Uterus (tissue), 4 donors: ENCODE measurements around the gene CXXC5. TPM values are rescaled to one million over a fixed set of nuclear protein-coding genes. Genes with fewer than 3 reads are reported as not detected.

Source experiments
- DNase-seq, 2 donors: peaks; one replicate each; pipeline ENCODE4 v3.0.0-alpha.2; 2019 to 2020
- H3K27ac ChIP-seq, 2 donors: fragments of 200-600 bp; sonication (generic); 1 replicate in 1 of 2; 2 replicates in 1 of 2; pipeline ENCODE4 v1.5.1; 2016 to 2018
- H3K27me3 ChIP-seq, 2 donors: fragments of 200-600 bp; sonication (generic); one replicate each; pipeline ENCODE4 v1.5.1; 2018 to 2019; ENCODE audit warnings: control low read depth in 1 of 2
- H3K36me3 ChIP-seq, 2 donors: fragments of 200-600 bp; sonication (generic); one replicate each; pipeline ENCODE4 v1.5.1; 2019; ENCODE audit warnings: control low read depth in 1 of 2
- H3K4me1 ChIP-seq, 2 donors: fragments of 200-600 bp; sonication (generic); one replicate each; pipeline ENCODE4 v1.5.1; 2018 to 2019; ENCODE audit warnings: control low read depth in 1 of 2
- H3K4me3 ChIP-seq, 2 donors: fragments of 200-600 bp; sonication (generic); 1 replicate in 1 of 2; 2 replicates in 1 of 2; pipeline ENCODE4 v1.5.1; 2018 to 2019; ENCODE audit warnings: mild to moderate bottlenecking in 1 of 2
- H3K9me3 ChIP-seq, 2 donors: fragments of 200-600 bp; sonication (generic); one replicate each; pipeline ENCODE4 v1.5.1; 2019; ENCODE audit warnings: control low read depth in 1 of 2
- CTCF ChIP-seq, 4 experiments: fragments of 200-600 bp in 2 of 4; fragments of 450-650 bp in 2 of 4; sonication (generic) in 2 of 4; IDR thresholded peaks; one replicate each; pipeline ENCODE4 v1.5.1; 2016 to 2019; ENCODE audit warnings: antibody characterized with exemption in 4 of 4, mild to moderate bottlenecking in 2 of 4, moderate library complexity in 1 of 4
- POLR2A ChIP-seq, 2 donors: fragments of 450-650 bp; IDR thresholded peaks; one replicate each; pipeline ENCODE4 v1.6.1; 2016; ENCODE audit warnings: antibody characterized with exemption in 2 of 2, mild to moderate bottlenecking in 1 of 2, moderate library complexity in 1 of 2
- intact Hi-C: fragments of 100-400 bp; cut with DNase I; formaldehyde crosslinking; loops from one replicate; pipeline ENCODE4 v1.15.1; 2023; ENCODE audit warnings: low total_unique reads
- total RNA-seq, 4 donors: library from RNA; depleted of rRNA in 3 of 4; stranded (reverse); fragments of >200 nt in 3 of 4; gene quantifications; one replicate each; pipeline versions ENCODE4 v1.1.0 to v1.2.4, GENCODE V29; 2014 to 2023
- donor health status: DM: yes; HTN: yes; CAD: no.

Gene CXXC5
- total RNA-seq, 4 donors from 2014 or later = 3.3 to 51.3 (median 35.0) TPM

GRCh38 chr5:139688088-139688702 lies 40.0 kb downstream of the CXXC5 start:
- no peaks in the 10 kb centered on the region for H3K36me3 ChIP-seq
- intact Hi-C loops = loop anchor here (2.0 kb wide), 1 partner anchor 53 kb away; no protein-coding TSS in a partner anchor
- DNase-seq = no peak
- TF ChIP-seq CTCF (IDR thresholded peaks at IDR 0.05) (no peak), POLR2A (IDR thresholded peaks at IDR 0.05) (no peak)
- H3K4me3 ChIP-seq = no peak overlapping the region
- H3K9me3 ChIP-seq = no peaks in the 10 kb centered on the region
- no peak overlapping the region for H3K27ac ChIP-seq
- peaks cover 0 to 21% of the 10 kb centered on the region in 2 donors for H3K4me1 ChIP-seq
- H3K27me3 ChIP-seq = no peaks in the 10 kb centered on the region

GRCh38 chr5:139688751-139689372 lies 40.7 kb downstream of the CXXC5 start:
- no peak overlapping the region for H3K27ac ChIP-seq
- TF ChIP-seq CTCF (IDR thresholded peaks at IDR 0.05) (no peak), POLR2A (IDR thresholded peaks at IDR 0.05) (no peak)
- H3K4me1 ChIP-seq = peaks cover 0 to 21% of the 10 kb centered on the region in 2 donors
- no peaks in the 10 kb centered on the region for H3K27me3 ChIP-seq
- intact Hi-C loops = loop anchor here (2.0 kb wide), 1 partner anchor 54 kb away; no protein-coding TSS in a partner anchor
- no peaks in the 10 kb centered on the region for H3K36me3 ChIP-seq
- DNase-seq = no peak
- H3K4me3 ChIP-seq = no peak overlapping the region
- no peaks in the 10 kb centered on the region for H3K9me3 ChIP-seq

GRCh38 chr5:139689631-139690063 lies 41.5 kb downstream of the CXXC5 start:
- Histone ChIP-seq H3K27ac (peak overlapping the region in 1 of 2 donors; percentile 73), H3K4me1 (peaks cover 0 to 21% of the 10 kb centered on the region in 2 donors), H3K36me3 (no peaks in the 10 kb centered on the region), H3K4me3 (no peak overlapping the region), H3K9me3 (no peaks in the 10 kb centered on the region), H3K27me3 (no peaks in the 10 kb centered on the region)
- intact Hi-C loops = loop anchor here (2.0 kb wide), 1 partner anchor 55 kb away; no protein-coding TSS in a partner anchor
- TF ChIP-seq CTCF (IDR thresholded peaks at IDR 0.05) (no peak), POLR2A (IDR thresholded peaks at IDR 0.05) (no peak)
- no peak for DNase-seq

GRCh38 chr5:139690064-139690802 lies 42.1 kb downstream of the CXXC5 start:
- Histone ChIP-seq H3K4me3 (no peak overlapping the region), H3K9me3 (no peaks in the 10 kb centered on the region), H3K4me1 (peaks cover 0 to 21% of the 10 kb centered on the region in 2 donors), H3K27me3 (no peaks in the 10 kb centered on the region), H3K27ac (peak overlapping the region; percentile 34 to 73), H3K36me3 (no peaks in the 10 kb centered on the region)
- DNase-seq = peak; percentile 67 to 75
- intact Hi-C loops = no loop called here
- TF ChIP-seq POLR2A (IDR thresholded peaks at IDR 0.05) (no peak), CTCF (IDR thresholded peaks at IDR 0.05) (peak; percentile 43 to 57 (median 55))
